AG04449 (cell line): ENCODE data around the gene RPL22.

Experiments used
- CTCF ChIA-PET: fragments of 350-600 bp; formaldehyde crosslinking; extraction: SDS; loops from one replicate; lab custom pipeline; 2021; ENCODE audit warnings: antibody characterized with exemption; lab: Yijun Ruan, JAX
- POLR2A ChIA-PET: fragments of 400-600, 350-600 bp; formaldehyde crosslinking; extraction: SDS; loops from one replicate; lab custom pipeline; 2020; ENCODE audit warnings: antibody characterized with exemption, inconsistent platforms; lab: Yijun Ruan, JAX
- DNase-seq: peaks from one replicate; pipeline ENCODE4 v3.0.0-alpha.2; 2010; ENCODE audit warnings: low read depth, low spot score
- H3K4me3 ChIP-seq: 2 replicates; pipeline ENCODE4 v1.5.1; 2011; ENCODE audit warnings: low read depth, mild to moderate bottlenecking, control low read depth, low read length
- CTCF ChIP-seq: IDR thresholded peaks from one replicate; pipeline ENCODE4 v1.5.1; 2011; ENCODE audit warnings: mild to moderate bottlenecking, moderate library complexity, low read length, control low read depth, inconsistent platforms; ENCODE audit not compliant: insufficient read depth; ENCODE audit errors: missing control alignments

The RPL22 gene

GRCh38 chr1:6168947-6169586 is 30.3 kb downstream of the RPL22 start:
- ChIA-PET POLR2A (no interaction called here), CTCF (no interaction called here)
- H3K4me3 ChIP-seq: no peak overlapping the region
- no peak for DNase-seq
- no peak for TF ChIP-seq CTCF

- no peak for TF ChIP-seq CTCF
- no peak for DNase-seq
- H3K4me3 ChIP-seq: no peak overlapping the region
- ChIA-PET CTCF (interaction anchor here (0.5 kb wide), 1 partner anchor 24 kb away, joined by 3 read pairs; no protein-coding TSS in a partner anchor), POLR2A (no interaction called here)
These were observed 31.7 kb downstream of the RPL22 start for GRCh38 chr1:6167391-6168303.

GRCh38 chr1:6166655-6167390 is 32.6 kb downstream of the RPL22 start:
- POLR2A ChIA-PET: no interaction called here

GRCh38 chr1:6166221-6166620 is 33.2 kb downstream of the RPL22 start:
- DNase-seq: no peak
- POLR2A ChIA-PET: no interaction called here
- H3K4me3 ChIP-seq: no peak overlapping the region
- TF ChIP-seq CTCF: no peak
- CTCF ChIA-PET: no interaction called here

More at GRCh38 chr1:6166655-6167390, 32.6 kb downstream of the RPL22 start:
- H3K4me3 ChIP-seq: no peak overlapping the region
- DNase-seq: no peak
- CTCF ChIA-PET: no interaction called here
- TF ChIP-seq CTCF: no peak

- CTCF ChIA-PET: no interaction called here
- POLR2A ChIA-PET: no interaction called here
These were observed 33.9 kb downstream of the RPL22 start for GRCh38 chr1:6165441-6165985.

More at GRCh38 chr1:6165441-6165985, 33.9 kb downstream of the RPL22 start:
- DNase-seq: no peak
- H3K4me3 ChIP-seq: no peak overlapping the region
- no peak for TF ChIP-seq CTCF
